GM21576 (cell line): ENCODE results near the gene OR5L1.

Source experiments
- ATAC-seq: cut with Tn5 transposase; IDR thresholded peaks from one replicate; pipeline ENCODE4 v1.9.1; 2021; ENCODE audit warnings: mild to moderate bottlenecking, moderate library complexity; ENCODE audit not compliant: unreplicated experiment

Gene OR5L1

GRCh38 chr11:55811067-55811466 lies at the start of gene OR5L1:
Gene OR5L1, plus strand, starts transcription at chr11:55811367. Its CDS starts 100 bp downstream, at chr11:55811467.
- ATAC-seq, result no peak

- no peak for ATAC-seq
These were observed 38.0 kb upstream of the OR5L1 start, which contains the start of gene OR5D13 for GRCh38 chr11:55773138-55773537. Gene OR5D13, plus strand, starts transcription at chr11:55773438. Its CDS starts 0 bp downstream, at chr11:55773438.

- ATAC-seq, result no peak
These were observed 19.6 kb upstream of the OR5L1 start for GRCh38 chr11:55791606-55792005.

- no peak for ATAC-seq
These were observed 17.8 kb upstream of the OR5L1 start for GRCh38 chr11:55793321-55793720.

GRCh38 chr11:55795256-55795655 lies 15.9 kb upstream of the OR5L1 start, which contains the start of gene OR5D14:
Gene OR5D14, plus strand, starts transcription at chr11:55795556. Its CDS starts 0 bp downstream, at chr11:55795556.
- no peak for ATAC-seq

- no peak for ATAC-seq
These were observed 4.9 kb upstream of the OR5L1 start for GRCh38 chr11:55806248-55806647.

- no peak for ATAC-seq
These were observed 8.2 kb downstream of the OR5L1 start, which contains the start of gene OR5D18 for GRCh38 chr11:55819330-55819729. Gene OR5D18, plus strand, starts transcription at chr11:55819630. Its CDS starts 0 bp downstream, at chr11:55819630.

- ATAC-seq, result no peak
These were observed 15.8 kb downstream of the OR5L1 start, which contains the start of gene OR5L2 for GRCh38 chr11:55826919-55827318. Gene OR5L2, plus strand, starts transcription at chr11:55827219. Its CDS starts 0 bp downstream, at chr11:55827219.

- ATAC-seq, result no peak
These were observed 27.3 kb downstream of the OR5L1 start, which contains the start of gene OR5D16 for GRCh38 chr11:55838452-55838851. Gene OR5D16, plus strand, starts transcription at chr11:55838752. Its CDS starts 0 bp downstream, at chr11:55838752.

- ATAC-seq, result no peak
These were observed 36.3 kb downstream of the OR5L1 start for GRCh38 chr11:55847453-55847852.

- no peak for ATAC-seq
These were observed 37.9 kb downstream of the OR5L1 start for GRCh38 chr11:55849037-55849436.

GRCh38 chr11:55852141-55852540 lies 41.0 kb downstream of the OR5L1 start:
- no peak for ATAC-seq

- ATAC-seq, result no peak
These were observed 43.5 kb downstream of the OR5L1 start for GRCh38 chr11:55854704-55855103.
